ENCODE data around the gene N4BP3.

Gene N4BP3

GRCh38 chr5:178116143-178116885 lies 3.0 kb downstream of the N4BP3 start:
- H3K36me3 ChIP-seq (ENCODE audit: low read length): no peaks in the 10 kb centered on the region
- no peaks in the 10 kb centered on the region for H3K9me3 ChIP-seq (ENCODE audit: insufficient read depth, low read length)
- no peaks in the 10 kb centered on the region for H3K9me2 ChIP-seq (replicated peaks; ENCODE audit: insufficient read depth, low read length)
- peaks cover 44% of the 10 kb centered on the region for H3K79me2 ChIP-seq (ENCODE audit: insufficient read depth, low read length)
- H4K20me1 ChIP-seq (ENCODE audit: low read depth, low read length): no peaks in the 10 kb centered on the region
- peaks cover 75% of the 10 kb centered on the region for H3F3A ChIP-seq (ENCODE audit: insufficient read depth)
- H3K9ac ChIP-seq (ENCODE audit: low read length): peak overlapping the region; percentile 91
- peak overlapping the region; percentile 94 for H3K27ac ChIP-seq (ENCODE audit: low read depth, low read length)
- peak overlapping the region; percentile 65 for H3K4me3 ChIP-seq (ENCODE audit: insufficient read depth, low read length, poor library complexity, severe bottlenecking)
- H3K4me2 ChIP-seq (ENCODE audit: low read depth, low read length, poor library complexity, severe bottlenecking): peak overlapping the region; percentile 78
- no peaks in the 10 kb centered on the region for H3K27me3 ChIP-seq (ENCODE audit: low read length)
- H2AFZ ChIP-seq (ENCODE audit: low read depth, low read length, severe bottlenecking): no peak overlapping the region
- TF ChIP-seq CTCF (IDR thresholded peaks at IDR 0.05; ENCODE audit: insufficient read depth, low read length, poor library complexity, severe bottlenecking): no peak
- no peak for TF ChIP-seq EZH2phosphoT487 (conservative IDR thresholded peaks at IDR 0.05; ENCODE audit: low read length)

- peaks cover 61% of the 10 kb centered on the region for H3F3A ChIP-seq (ENCODE audit: insufficient read depth)
- H2AFZ ChIP-seq (ENCODE audit: low read depth, low read length, severe bottlenecking): no peak overlapping the region
- H3K36me3 ChIP-seq (ENCODE audit: low read length): no peaks in the 10 kb centered on the region
- peak overlapping the region; percentile 78 for H3K4me2 ChIP-seq (ENCODE audit: low read depth, low read length, poor library complexity, severe bottlenecking)
- no peaks in the 10 kb centered on the region for H3K9me2 ChIP-seq (replicated peaks; ENCODE audit: insufficient read depth, low read length)
- H3K27ac ChIP-seq (ENCODE audit: low read depth, low read length): peak overlapping the region; percentile 94
- peak overlapping the region; percentile 37 for H3K4me3 ChIP-seq (ENCODE audit: insufficient read depth, low read length, poor library complexity, severe bottlenecking)
- H4K20me1 ChIP-seq (ENCODE audit: low read depth, low read length): no peaks in the 10 kb centered on the region
- H3K9ac ChIP-seq (ENCODE audit: low read length): peak overlapping the region; percentile 91
- H3K9me3 ChIP-seq (ENCODE audit: insufficient read depth, low read length): no peaks in the 10 kb centered on the region
- no peaks in the 10 kb centered on the region for H3K27me3 ChIP-seq (ENCODE audit: low read length)
- H3K79me2 ChIP-seq (ENCODE audit: insufficient read depth, low read length): peaks cover 44% of the 10 kb centered on the region
- TF ChIP-seq CTCF (IDR thresholded peaks at IDR 0.05; ENCODE audit: insufficient read depth, low read length, poor library complexity, severe bottlenecking): no peak
Measured at GRCh38 chr5:178117923-178118701, 4.8 kb downstream of the N4BP3 start.

GRCh38 chr5:178119915-178120606 lies 6.7 kb downstream of the N4BP3 start:
- Histone ChIP-seq H4K20me1 (ENCODE audit: low read depth, low read length) (no peaks in the 10 kb centered on the region), H3K4me3 (ENCODE audit: insufficient read depth, low read length, poor library complexity, severe bottlenecking) (no peak overlapping the region), H3K79me2 (ENCODE audit: insufficient read depth, low read length) (peaks cover 31% of the 10 kb centered on the region), H3F3A (ENCODE audit: insufficient read depth) (peaks cover 52% of the 10 kb centered on the region), H3K4me2 (ENCODE audit: low read depth, low read length, poor library complexity, severe bottlenecking) (peak overlapping the region; percentile 42), H3K9me2 (replicated peaks; ENCODE audit: insufficient read depth, low read length) (no peaks in the 10 kb centered on the region), H3K9ac (ENCODE audit: low read length) (peak overlapping the region; percentile 91), H3K36me3 (ENCODE audit: low read length) (no peaks in the 10 kb centered on the region), H3K27ac (ENCODE audit: low read depth, low read length) (peak overlapping the region; percentile 94), H2AFZ (ENCODE audit: low read depth, low read length, severe bottlenecking) (no peak overlapping the region), H3K27me3 (ENCODE audit: low read length) (no peaks in the 10 kb centered on the region), H3K9me3 (ENCODE audit: insufficient read depth, low read length) (no peaks in the 10 kb centered on the region)
- no peak for TF ChIP-seq CTCF (IDR thresholded peaks at IDR 0.05; ENCODE audit: insufficient read depth, low read length, poor library complexity, severe bottlenecking)

All from SU-DHL-6 (cell line).